Gastrocnemius medialis (tissue), 4 donors: ENCODE results near the gene SLC15A3.

ENCODE experiments used
- CTCF ChIP-seq, 5 experiments: fragments of 450-650 bp in 3 of 5; fragments of 200-600 bp in 2 of 5; sonication (generic) in 2 of 5; IDR thresholded peaks in 4 of 5; conservative IDR thresholded peaks in 1 of 5; 1 replicate in 4 of 5; 2 replicates in 1 of 5; pipeline ENCODE4 v1.5.1; 2016 to 2019; ENCODE audit warnings: antibody characterized with exemption in 5 of 5, mild to moderate bottlenecking in 3 of 5, moderate library complexity in 3 of 5
- POLR2A ChIP-seq, 2 donors: fragments of 450-650 bp; IDR thresholded peaks; one replicate each; pipeline ENCODE4 v1.6.1; 2017; ENCODE audit warnings: antibody characterized with exemption in 2 of 2, mild to moderate bottlenecking in 2 of 2, moderate library complexity in 2 of 2

- TF ChIP-seq CTCF (IDR thresholded peaks at IDR 0.05 in 4 of 5, conservative IDR thresholded peaks at IDR 0.05 in 1 of 5) (no peak), POLR2A (IDR thresholded peaks at IDR 0.05) (no peak)
Measured at GRCh38 chr11:60923800-60924109, 28.2 kb downstream of the SLC15A3 start.
